NCI-H1048 (cell line): ENCODE results near the gene CCL3.
"Not testable (repeated sequence)": the region's sequence is repeated elsewhere in the genome, so short reads cannot be mapped to it uniquely, and the experiment has no call there.

ENCODE experiments used
- DNase-seq: peaks from one replicate; lab custom pipeline; 2025; lab: John Stamatoyannopoulos, UW

CCL3 gene

GRCh38 chr17:36085765-36086164 lies 4.2 kb downstream of the CCL3 start:
- DNase-seq = no peak

DNA sequence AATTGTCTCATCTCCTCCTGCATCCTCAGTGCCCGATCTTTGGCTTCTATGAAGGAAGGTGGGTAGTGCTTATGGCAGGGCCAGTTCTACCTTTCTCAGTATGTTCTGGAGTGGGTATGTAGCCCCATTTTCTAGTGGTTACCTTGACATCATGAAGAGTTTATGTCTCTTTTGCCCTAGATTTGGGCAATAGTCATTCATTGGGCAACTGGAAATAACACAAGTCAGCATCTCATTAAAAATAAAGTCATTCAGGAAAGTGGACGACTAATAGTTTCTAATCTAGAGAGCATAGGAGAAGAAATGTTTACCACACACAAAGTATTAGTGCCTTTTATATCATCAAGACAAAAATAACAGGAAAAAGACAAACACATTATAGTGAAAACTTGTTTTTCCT lies 6.3 kb downstream of the CCL3 start:
- DNase-seq = not testable (repeated sequence)

DNA sequence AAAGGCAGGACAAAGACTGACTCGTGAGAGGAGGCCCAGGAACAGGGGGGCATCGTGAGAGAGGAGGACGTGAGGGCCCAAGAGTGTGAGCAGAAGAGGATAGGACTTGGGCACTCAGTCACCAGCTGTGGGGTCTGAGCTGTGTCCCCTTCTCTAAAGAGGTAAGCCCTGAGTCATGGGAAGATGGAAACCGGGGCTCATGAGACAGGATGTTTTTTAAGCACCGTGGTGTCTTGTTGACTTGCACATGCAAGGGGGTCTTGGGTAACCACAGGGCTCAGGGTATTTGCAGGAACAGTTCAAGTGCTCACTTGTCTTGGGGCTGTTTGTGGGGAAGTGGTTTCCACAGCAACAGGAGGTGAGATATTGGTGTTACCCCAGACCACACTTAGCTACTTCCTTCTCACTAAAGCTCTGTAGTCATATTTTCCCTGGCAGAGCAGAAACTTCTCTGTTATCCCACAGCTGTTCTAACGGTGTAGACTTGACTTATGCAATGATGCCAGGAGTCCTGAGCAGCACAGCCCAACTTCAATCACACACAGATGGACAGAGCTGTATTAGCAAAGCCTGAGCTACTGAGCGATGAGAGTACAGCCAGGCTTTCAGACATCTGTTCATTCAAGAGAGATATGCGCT lies 7.3 kb downstream of the CCL3 start:
- not testable (repeated sequence) for DNase-seq

GRCh38 chr17:36081681-36082471 lies 8.1 kb downstream of the CCL3 start:
- not testable (repeated sequence) for DNase-seq

GRCh38 chr17:36074365-36074764 lies 15.6 kb downstream of the CCL3 start:
- DNase-seq = no peak

DNA sequence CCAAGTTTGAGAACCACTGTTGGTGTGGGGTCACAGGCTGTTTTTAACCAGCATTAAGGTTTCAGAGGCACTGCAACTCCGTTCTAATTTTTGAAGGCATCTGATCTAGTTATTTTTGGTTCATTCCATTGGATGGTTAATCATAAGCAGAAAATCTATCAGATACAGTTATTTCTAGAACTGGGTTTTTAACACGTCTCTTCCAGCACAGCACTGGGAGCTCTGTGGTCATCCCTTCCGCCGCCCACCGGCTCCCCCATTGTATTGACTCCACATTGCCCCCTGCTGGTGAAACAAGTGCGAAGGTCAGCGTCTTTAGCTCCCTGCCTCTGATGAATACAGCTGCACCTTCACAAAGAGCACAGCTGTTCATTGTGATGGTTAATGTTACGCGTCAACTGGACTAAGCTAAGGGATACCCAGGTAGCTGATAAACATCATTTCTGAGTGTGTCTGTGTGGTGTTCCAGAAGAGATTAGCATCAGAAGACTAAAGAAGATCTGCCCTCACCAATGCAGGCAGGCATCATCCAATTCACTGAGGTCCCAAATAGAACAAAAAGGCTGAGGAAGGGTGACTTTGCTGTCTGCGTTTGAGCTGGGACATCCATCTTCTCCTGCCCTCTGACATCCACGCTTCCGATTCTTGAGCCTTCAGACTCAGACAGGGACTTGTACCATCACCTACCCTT lies 17.4 kb downstream of the CCL3 start:
- DNase-seq = no peak

DNA sequence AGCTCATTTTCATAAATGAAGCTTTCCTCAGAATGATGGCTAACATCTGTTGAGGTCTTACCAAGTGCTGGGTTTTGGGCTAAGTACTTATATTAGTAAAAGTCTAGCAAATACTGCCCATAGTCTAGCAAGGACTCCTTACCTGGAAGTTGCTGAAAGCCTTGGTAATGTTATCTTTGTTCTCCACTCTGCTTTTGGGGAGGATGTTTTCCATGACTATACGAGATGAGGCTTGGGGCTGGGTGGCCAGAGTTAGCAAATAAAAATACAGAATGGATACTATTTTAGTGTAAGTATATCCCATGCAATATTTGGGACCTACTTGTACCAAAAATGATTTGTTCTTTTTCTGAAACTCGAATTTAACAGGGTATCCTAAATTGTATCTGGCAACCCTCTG lies 18.2 kb downstream of the CCL3 start:
- DNase-seq = no peak

DNA sequence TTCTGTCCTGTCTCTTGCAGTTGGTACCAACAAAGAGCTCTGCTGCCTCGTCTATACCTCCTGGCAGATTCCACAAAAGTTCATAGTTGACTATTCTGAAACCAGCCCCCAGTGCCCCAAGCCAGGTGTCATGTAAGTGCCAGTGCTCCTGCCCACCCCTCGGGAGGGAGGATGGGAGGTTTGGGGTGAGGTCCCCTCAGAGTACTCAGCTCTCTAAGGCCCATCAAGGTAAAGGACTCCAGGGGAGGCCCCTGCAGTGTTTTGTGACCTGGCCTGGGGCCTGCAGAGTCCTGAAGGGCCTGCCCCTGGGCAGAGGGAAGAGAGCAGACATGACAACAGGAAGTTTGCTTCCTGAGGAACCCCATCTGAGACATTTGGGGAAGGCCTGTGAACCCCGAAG lies 19.5 kb downstream of the CCL3 start:
- no peak for DNase-seq

- DNase-seq = no peak
Observed at GRCh38 chr17:36069136-36069535, 20.8 kb downstream of the CCL3 start.

DNA sequence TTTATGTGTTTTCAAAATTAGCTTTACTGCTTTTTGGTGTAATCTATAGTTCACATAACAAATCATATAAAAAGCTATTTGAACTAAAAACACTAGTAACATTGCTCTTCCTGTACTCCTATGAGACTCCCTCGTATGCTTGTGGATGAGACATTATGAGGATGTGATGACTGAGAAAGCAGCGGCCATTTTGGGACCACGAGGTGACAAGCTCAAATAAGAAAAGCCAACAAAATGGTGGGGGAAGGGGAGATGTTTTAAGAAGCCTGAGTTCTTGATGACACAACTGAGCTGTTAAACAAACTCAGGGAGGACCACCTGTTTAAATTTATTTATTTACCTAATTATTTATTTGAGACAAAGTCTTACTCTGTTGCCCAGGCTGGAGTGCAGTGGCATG lies 21.4 kb downstream of the CCL3 start:
- DNase-seq = no peak

DNA sequence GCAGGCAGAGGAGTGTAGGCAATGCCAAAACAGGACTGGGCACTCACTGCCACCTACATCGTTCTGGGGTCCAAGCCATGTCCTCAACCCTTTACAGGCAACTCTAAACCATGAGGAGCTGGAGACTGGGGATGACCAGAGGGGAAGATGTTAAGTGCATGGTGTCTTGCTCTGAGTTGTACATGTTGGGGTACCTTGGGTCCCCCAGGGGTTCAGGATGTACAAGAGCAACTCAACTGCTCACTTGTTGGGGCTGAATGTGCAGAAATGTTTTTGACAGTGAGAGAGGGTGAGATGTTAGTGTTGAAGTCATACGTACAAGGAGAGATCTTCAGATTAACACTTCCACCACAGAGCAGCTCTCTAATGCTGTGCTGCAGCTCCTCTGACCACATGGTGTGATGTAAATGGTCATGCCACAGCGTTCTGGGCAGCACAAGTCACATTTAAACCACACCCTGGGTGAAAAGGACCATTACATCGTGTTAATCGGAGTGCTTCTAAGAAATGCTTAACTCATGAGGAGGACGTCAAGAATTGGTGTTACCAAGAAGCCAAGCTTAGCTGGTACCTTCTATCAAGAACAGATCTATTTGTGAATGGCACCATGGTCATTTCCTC lies 23.5 kb downstream of the CCL3 start:
- no peak for DNase-seq

GRCh38 chr17:36063786-36064541 lies 26.0 kb downstream of the CCL3 start, which contains the start of gene CCL18:
Gene CCL18, plus strand, starts transcription at chr17:36064272. Its CDS starts 71 bp downstream, at chr17:36064343.
- DNase-seq = no peak

- no peak for DNase-seq
Observed at GRCh38 chr17:36060816-36061215, 29.1 kb downstream of the CCL3 start.

DNA sequence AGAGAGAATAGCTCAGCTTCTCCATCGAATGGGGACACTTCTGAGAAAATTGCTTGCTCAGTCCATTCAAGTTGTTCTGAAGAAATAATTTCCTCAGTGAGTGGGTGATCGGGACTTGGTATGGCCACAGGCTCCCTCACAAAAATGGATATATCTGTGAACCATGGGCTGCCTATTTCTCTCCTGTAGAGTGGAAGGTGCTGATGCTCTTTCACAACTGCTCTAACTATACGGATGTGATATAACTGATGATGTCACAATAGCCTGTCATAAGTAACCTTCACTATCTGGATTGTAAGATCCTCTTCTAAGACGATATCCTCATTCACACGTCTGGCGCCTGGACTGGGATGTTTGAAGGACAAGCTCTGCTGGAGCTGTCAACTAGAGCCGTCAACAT lies 30.5 kb downstream of the CCL3 start:
- no peak for DNase-seq

DNA sequence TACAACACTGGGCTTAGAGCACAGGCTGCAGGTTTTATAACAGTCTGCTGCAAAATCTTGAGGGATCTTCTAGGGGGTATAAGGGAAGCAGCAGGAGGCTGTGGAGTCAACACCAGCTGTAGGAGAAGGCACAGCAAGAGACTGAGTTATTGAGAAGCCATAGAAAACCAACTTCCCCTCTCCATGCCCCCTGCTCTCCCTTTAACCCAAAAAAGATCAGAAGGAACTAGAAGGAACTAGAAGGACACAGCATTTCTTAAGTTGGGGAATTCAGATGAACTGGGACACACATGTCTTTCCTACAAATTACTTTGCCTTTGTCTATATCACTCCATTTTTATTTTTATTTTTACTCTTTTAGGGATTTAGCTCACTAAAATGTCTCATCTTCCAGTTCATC lies 32.0 kb downstream of the CCL3 start:
- DNase-seq = no peak

DNA sequence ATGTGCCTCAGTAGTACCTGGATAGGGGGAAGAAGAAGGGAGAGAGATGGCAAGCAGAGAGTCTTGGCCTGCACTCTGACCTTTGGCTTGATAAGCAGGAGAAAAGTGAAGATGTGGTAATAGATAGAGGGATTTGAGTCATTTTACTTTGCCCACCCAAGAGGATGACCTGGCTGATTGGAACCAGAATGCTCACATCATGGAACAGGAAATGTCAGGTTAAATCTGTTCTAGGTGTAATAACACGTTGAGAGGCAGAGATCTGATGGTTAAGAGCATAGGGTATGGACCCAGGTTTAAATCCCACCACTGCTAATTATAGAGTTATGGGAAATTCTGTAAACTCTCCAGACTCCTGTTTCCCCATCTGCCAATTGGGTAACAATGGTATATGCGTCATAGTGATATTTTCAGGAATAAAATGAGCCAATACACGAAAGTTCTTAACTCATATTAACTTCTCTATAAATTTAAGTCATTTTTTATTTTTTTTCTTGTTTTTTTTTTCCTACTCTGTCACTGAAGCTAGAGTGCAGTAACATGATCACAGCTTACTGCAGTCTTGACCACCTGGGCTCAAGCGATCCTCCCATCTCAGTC lies 33.9 kb downstream of the CCL3 start:
- DNase-seq = no peak

DNA sequence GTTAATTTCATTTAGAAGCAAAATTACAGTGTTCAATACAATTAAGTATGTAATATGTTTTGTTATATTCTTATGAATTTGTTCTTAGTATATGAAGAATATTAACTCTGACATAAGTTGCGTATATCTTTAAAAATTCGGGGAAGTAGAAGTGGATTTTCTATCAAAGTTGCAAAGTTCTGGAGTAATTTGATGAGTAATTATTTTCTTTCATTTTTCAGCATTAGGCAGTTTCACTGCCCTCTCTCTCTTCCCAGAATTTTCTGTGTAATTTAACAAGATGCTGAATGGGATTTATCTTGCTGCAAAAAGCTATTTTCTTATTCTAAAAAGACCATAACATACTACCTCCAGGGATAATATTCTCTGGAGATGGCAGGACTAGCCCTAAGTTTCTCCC lies 34.8 kb downstream of the CCL3 start:
- no peak for DNase-seq

- DNase-seq = no peak
Observed at GRCh38 chr17:36049643-36050042, 40.3 kb downstream of the CCL3 start.

GRCh38 chr17:36048066-36048465 lies 41.9 kb downstream of the CCL3 start:
- DNase-seq = no peak
